Neural progenitor cell (in vitro differentiated cells): ENCODE results near the gene PLA2G2E. TPM values are rescaled to one million over a fixed set of nuclear protein-coding genes. Genes with fewer than 3 reads are reported as not detected.

Experiments
- DNase-seq: peaks from one replicate; pipeline ENCODE4 v3.0.0-alpha.2; 2016; ENCODE audit warnings: low spot score
- H2AFZ ChIP-seq: fragments of 200-600 bp; sonication (generic); replicated peaks from 2 replicates; pipeline ENCODE4 v1.6.1; 2016; ENCODE audit warnings: antibody characterized with exemption
- H3F3A ChIP-seq: fragments of 200-600 bp; sonication (generic); 2 replicates; pipeline ENCODE4 v1.6.1; 2016; ENCODE audit warnings: antibody characterized with exemption, low read depth
- H3K27ac ChIP-seq: fragments of 200-600 bp; sonication (generic); 2 replicates; pipeline ENCODE4 v1.5.1; 2016; ENCODE audit warnings: mild to moderate bottlenecking
- H3K27me3 ChIP-seq: fragments of 200-600 bp; sonication (generic); 2 replicates; pipeline ENCODE4 v1.6.1; 2016; ENCODE audit warnings: mild to moderate bottlenecking, moderate library complexity
- H3K36me3 ChIP-seq: fragments of 200-600 bp; sonication (generic); 2 replicates; pipeline ENCODE4 v1.5.1; 2016
- H3K4me1 ChIP-seq: fragments of 200-600 bp; sonication (generic); 2 replicates; pipeline ENCODE4 v1.6.1; 2016; ENCODE audit warnings: mixed run types
- H3K4me2 ChIP-seq: fragments of 200-600 bp; sonication (generic); 2 replicates; pipeline ENCODE4 v1.6.1; 2016
- H3K4me3 ChIP-seq: fragments of 200-600 bp; sonication (generic); 2 replicates; pipeline ENCODE4 v1.5.1; 2016
- H3K79me2 ChIP-seq: fragments of 200-600 bp; sonication (generic); 2 replicates; pipeline ENCODE4 v1.6.1; 2016; ENCODE audit warnings: low read depth
- H3K9ac ChIP-seq: fragments of 200-600 bp; sonication (generic); 2 replicates; pipeline ENCODE4 v1.6.1; 2016
- H3K9me3 ChIP-seq: fragments of 200-600 bp; sonication (generic); 2 replicates; pipeline ENCODE4 v1.5.1; 2016; ENCODE audit warnings: low read depth
- H4K20me1 ChIP-seq: fragments of 200-600 bp; sonication (generic); 2 replicates; pipeline ENCODE4 v1.6.1; 2016; ENCODE audit warnings: low read depth
- H3K27ac Mint-ChIP-seq: 3 replicates; pipeline ENCODE4 v1.8.0; 2021; ENCODE audit warnings: mixed read lengths
- H3K27me3 Mint-ChIP-seq: 2 replicates; pipeline ENCODE4 v1.8.0; 2022; ENCODE audit warnings: low read depth, mild to moderate bottlenecking, inconsistent platforms, moderate library complexity, mixed read lengths; ENCODE audit not compliant: insufficient read depth
- H3K36me3 Mint-ChIP-seq: 3 replicates; pipeline ENCODE4 v1.8.0; 2021; ENCODE audit warnings: mixed read lengths
- H3K4me1 Mint-ChIP-seq: 3 replicates; pipeline ENCODE4 v1.8.0; 2021; ENCODE audit warnings: mixed read lengths
- H3K4me3 Mint-ChIP-seq: 3 replicates; pipeline ENCODE4 v1.8.0; 2021; ENCODE audit warnings: mild to moderate bottlenecking, moderate library complexity, mixed read lengths
- H3K9me3 Mint-ChIP-seq: 3 replicates; pipeline ENCODE4 v1.8.0; 2020; ENCODE audit warnings: mixed read lengths
- EZH2 ChIP-seq: fragments of 200-600 bp; sonication (generic); IDR thresholded peaks from 2 replicates; pipeline ENCODE4 v1.6.1; 2017; ENCODE audit warnings: antibody characterized with exemption, mild to moderate bottlenecking, moderate library complexity
- EZH2phosphoT487 ChIP-seq: fragments of 200-600 bp; sonication (generic); IDR thresholded peaks from 2 replicates; pipeline ENCODE4 v1.6.1; 2017; ENCODE audit warnings: antibody characterized with exemption
- total RNA-seq: library from RNA; depleted of rRNA; stranded (reverse); fragments of >200 nt; gene quantifications from 2 replicates; pipeline ENCODE4 v1.2.3, GENCODE V29; 2015; ENCODE audit warnings: low replicate concordance
- TF ChIP-seq, protein P1 (sequence below): fragments of 200-600 bp; sonication (generic); IDR thresholded peaks from 2 replicates; pipeline ENCODE4 v1.5.1; 2017; ENCODE audit warnings: antibody characterized with exemption, mild to moderate bottlenecking

PLA2G2E gene
- total RNA-seq, 1 donor from 2014 or later, result not detected

- Histone ChIP-seq H3K36me3 (no peaks in the 10 kb centered on the region), H2AFZ (no peak overlapping the region), H4K20me1 (no peaks in the 10 kb centered on the region), H3K4me3 (no peak overlapping the region), H3K4me1 (no peaks in the 10 kb centered on the region), H3K27me3 (no peaks in the 10 kb centered on the region), H3K9ac (no peak overlapping the region), H3F3A (no peaks in the 10 kb centered on the region), H3K79me2 (no peaks in the 10 kb centered on the region), H3K4me2 (no peak overlapping the region), H3K9me3 (no peaks in the 10 kb centered on the region), H3K27ac (no peak overlapping the region)
- H3K36me3 Mint-ChIP-seq, result no peaks in the 10 kb centered on the region
- H3K4me3 Mint-ChIP-seq, result no peak overlapping the region
- H3K27ac Mint-ChIP-seq, result no peak overlapping the region
- H3K27me3 Mint-ChIP-seq, result peaks cover 4% of the 10 kb centered on the region
- TF ChIP-seq EZH2phosphoT487 (no peak), EZH2 (no peak)
- TF ChIP-seq, protein P1, sequence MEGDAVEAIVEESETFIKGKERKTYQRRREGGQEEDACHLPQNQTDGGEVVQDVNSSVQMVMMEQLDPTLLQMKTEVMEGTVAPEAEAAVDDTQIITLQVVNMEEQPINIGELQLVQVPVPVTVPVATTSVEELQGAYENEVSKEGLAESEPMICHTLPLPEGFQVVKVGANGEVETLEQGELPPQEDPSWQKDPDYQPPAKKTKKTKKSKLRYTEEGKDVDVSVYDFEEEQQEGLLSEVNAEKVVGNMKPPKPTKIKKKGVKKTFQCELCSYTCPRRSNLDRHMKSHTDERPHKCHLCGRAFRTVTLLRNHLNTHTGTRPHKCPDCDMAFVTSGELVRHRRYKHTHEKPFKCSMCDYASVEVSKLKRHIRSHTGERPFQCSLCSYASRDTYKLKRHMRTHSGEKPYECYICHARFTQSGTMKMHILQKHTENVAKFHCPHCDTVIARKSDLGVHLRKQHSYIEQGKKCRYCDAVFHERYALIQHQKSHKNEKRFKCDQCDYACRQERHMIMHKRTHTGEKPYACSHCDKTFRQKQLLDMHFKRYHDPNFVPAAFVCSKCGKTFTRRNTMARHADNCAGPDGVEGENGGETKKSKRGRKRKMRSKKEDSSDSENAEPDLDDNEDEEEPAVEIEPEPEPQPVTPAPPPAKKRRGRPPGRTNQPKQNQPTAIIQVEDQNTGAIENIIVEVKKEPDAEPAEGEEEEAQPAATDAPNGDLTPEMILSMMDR, result no peak
- no peak for DNase-seq
- H3K4me1 Mint-ChIP-seq, result peaks cover 4% of the 10 kb centered on the region
- H3K9me3 Mint-ChIP-seq, result peaks cover 2% of the 10 kb centered on the region
Observed at GRCh38 chr1:19945914-19946313, 22.5 kb upstream of the PLA2G2E start.

DNA sequence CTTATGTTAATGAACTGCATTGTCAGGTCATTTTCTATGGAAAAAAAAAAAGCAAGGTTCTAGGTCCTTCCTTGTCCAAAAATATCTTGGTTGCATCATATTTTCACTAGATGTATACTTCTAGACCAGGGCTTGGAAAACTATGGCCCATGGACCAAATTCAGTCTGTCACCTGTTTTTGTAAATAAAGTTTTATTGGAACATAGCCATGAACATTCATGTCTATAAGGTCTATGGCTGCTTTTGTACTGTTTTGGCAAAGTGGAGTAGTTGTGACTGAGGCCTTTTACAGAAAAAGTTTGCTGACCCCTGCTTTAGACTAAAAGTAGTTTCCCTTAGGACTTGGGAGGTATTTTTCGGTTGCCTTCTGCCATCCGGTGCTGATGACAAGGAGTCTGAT is 19.2 kb upstream of the PLA2G2E start:
- Mint-ChIP-seq H3K36me3 (no peaks in the 10 kb centered on the region), H3K27ac (no peak overlapping the region), H3K4me3 (no peak overlapping the region), H3K27me3 (peaks cover 7% of the 10 kb centered on the region), H3K4me1 (peaks cover 5% of the 10 kb centered on the region), H3K9me3 (peaks cover 5% of the 10 kb centered on the region)
- no peak overlapping the region for H3K9ac ChIP-seq
- H3K27me3 ChIP-seq, result no peaks in the 10 kb centered on the region
- H3K27ac ChIP-seq, result no peak overlapping the region
- no peak overlapping the region for H2AFZ ChIP-seq
- H3K4me2 ChIP-seq, result no peak overlapping the region
- no peaks in the 10 kb centered on the region for H3K4me1 ChIP-seq
- no peak for DNase-seq
- TF ChIP-seq, protein P1, result no peak
- TF ChIP-seq EZH2phosphoT487 (no peak), EZH2 (no peak)
- no peaks in the 10 kb centered on the region for H3K9me3 ChIP-seq
- H3K36me3 ChIP-seq, result no peaks in the 10 kb centered on the region
- no peaks in the 10 kb centered on the region for H4K20me1 ChIP-seq
- no peak overlapping the region for H3K4me3 ChIP-seq
- H3F3A ChIP-seq, result no peaks in the 10 kb centered on the region
- no peaks in the 10 kb centered on the region for H3K79me2 ChIP-seq

GRCh38 chr1:19942088-19942487 is 18.7 kb upstream of the PLA2G2E start:
- no peak overlapping the region for H3K27ac ChIP-seq
- H3K4me1 ChIP-seq, result no peaks in the 10 kb centered on the region
- H4K20me1 ChIP-seq, result no peaks in the 10 kb centered on the region
- Mint-ChIP-seq H3K27me3 (peaks cover 7% of the 10 kb centered on the region), H3K4me3 (no peak overlapping the region), H3K9me3 (peaks cover 5% of the 10 kb centered on the region), H3K27ac (no peak overlapping the region), H3K4me1 (peaks cover 5% of the 10 kb centered on the region), H3K36me3 (no peaks in the 10 kb centered on the region)
- no peak for DNase-seq
- no peaks in the 10 kb centered on the region for H3K79me2 ChIP-seq
- H3K4me2 ChIP-seq, result no peak overlapping the region
- H3K27me3 ChIP-seq, result no peaks in the 10 kb centered on the region
- TF ChIP-seq EZH2 (no peak), EZH2phosphoT487 (no peak)
- TF ChIP-seq, protein P1, result no peak
- no peak overlapping the region for H3K9ac ChIP-seq
- H3F3A ChIP-seq, result no peaks in the 10 kb centered on the region
- no peak overlapping the region for H2AFZ ChIP-seq
- no peaks in the 10 kb centered on the region for H3K9me3 ChIP-seq
- no peak overlapping the region for H3K4me3 ChIP-seq
- H3K36me3 ChIP-seq, result no peaks in the 10 kb centered on the region
